ENCODE data around the gene LRBA. TPM values are rescaled to one million over a fixed set of nuclear protein-coding genes. Genes with fewer than 3 reads are reported as not detected.

Gene LRBA
- total RNA-seq, 1 donor from 2014 or later: 66.2 TPM

- Mint-ChIP-seq H3K9me3 (no peaks in the 10 kb centered on the region), H3K4me1 (peaks cover 2% of the 10 kb centered on the region), H3K27ac (no peak overlapping the region), H3K4me3 (no peak overlapping the region), H3K27me3 (ENCODE audit: low read depth) (no peaks in the 10 kb centered on the region), H3K36me3 (peaks cover 4% of the 10 kb centered on the region)
- TF ChIP-seq CTCF (IDR thresholded peaks at IDR 0.05; ENCODE audit: unreplicated experiment): no peak
- DNase-seq (ENCODE audit: low spot score in 2 of 2, unreplicated experiment in 2 of 2): no peak
Observed at GRCh38 chr4:150862829-150863228, 152.3 kb downstream of the LRBA start.

GRCh38 chr4:150859453-150859852, 155.6 kb downstream of the LRBA start:
- no peaks in the 10 kb centered on the region for H3K9me3 Mint-ChIP-seq
- H3K4me1 Mint-ChIP-seq: peaks cover 2% of the 10 kb centered on the region
- H3K27me3 Mint-ChIP-seq (ENCODE audit: low read depth): no peaks in the 10 kb centered on the region
- DNase-seq (ENCODE audit: low spot score in 2 of 2, unreplicated experiment in 2 of 2): no peak
- no peak overlapping the region for H3K4me3 Mint-ChIP-seq
- no peak overlapping the region for H3K27ac Mint-ChIP-seq
- TF ChIP-seq CTCF (IDR thresholded peaks at IDR 0.05; ENCODE audit: unreplicated experiment): no peak
- peaks cover 3% of the 10 kb centered on the region for H3K36me3 Mint-ChIP-seq

- Mint-ChIP-seq H3K27ac (no peak overlapping the region), H3K9me3 (no peaks in the 10 kb centered on the region), H3K4me3 (no peak overlapping the region), H3K36me3 (peaks cover 16% of the 10 kb centered on the region), H3K4me1 (peaks cover 13% of the 10 kb centered on the region), H3K27me3 (ENCODE audit: low read depth) (no peaks in the 10 kb centered on the region)
- TF ChIP-seq CTCF (IDR thresholded peaks at IDR 0.05; ENCODE audit: unreplicated experiment): no peak
- DNase-seq (ENCODE audit: low spot score in 2 of 2, unreplicated experiment in 2 of 2): no peak
Observed at GRCh38 chr4:150855981-150856510, 159.0 kb downstream of the LRBA start.

GRCh38 chr4:150854600-150854999, 160.5 kb downstream of the LRBA start:
- TF ChIP-seq CTCF (IDR thresholded peaks at IDR 0.05; ENCODE audit: unreplicated experiment): no peak
- H3K4me1 Mint-ChIP-seq: peaks cover 13% of the 10 kb centered on the region

GRCh38 chr4:150853882-150854281, 161.2 kb downstream of the LRBA start:
- H3K36me3 Mint-ChIP-seq: peaks cover 20% of the 10 kb centered on the region
- peaks cover 16% of the 10 kb centered on the region for H3K4me1 Mint-ChIP-seq
- TF ChIP-seq CTCF (IDR thresholded peaks at IDR 0.05; ENCODE audit: unreplicated experiment): no peak
- H3K4me3 Mint-ChIP-seq: no peak overlapping the region
- no peak overlapping the region for H3K27ac Mint-ChIP-seq
- no peak for DNase-seq (ENCODE audit: low spot score in 2 of 2, unreplicated experiment in 2 of 2)
- no peaks in the 10 kb centered on the region for H3K9me3 Mint-ChIP-seq
- H3K27me3 Mint-ChIP-seq (ENCODE audit: low read depth): no peaks in the 10 kb centered on the region

More at GRCh38 chr4:150854600-150854999, 160.5 kb downstream of the LRBA start:
- no peak overlapping the region for H3K27ac Mint-ChIP-seq
- no peaks in the 10 kb centered on the region for H3K27me3 Mint-ChIP-seq (ENCODE audit: low read depth)
- no peak overlapping the region for H3K4me3 Mint-ChIP-seq
- peaks cover 19% of the 10 kb centered on the region for H3K36me3 Mint-ChIP-seq
- H3K9me3 Mint-ChIP-seq: no peaks in the 10 kb centered on the region
- DNase-seq (ENCODE audit: low spot score in 2 of 2, unreplicated experiment in 2 of 2): no peak

- H3K4me3 Mint-ChIP-seq: no peak overlapping the region
- H3K27me3 Mint-ChIP-seq (ENCODE audit: low read depth): no peaks in the 10 kb centered on the region
- peak overlapping the region; percentile 32 for H3K27ac Mint-ChIP-seq
- no peaks in the 10 kb centered on the region for H3K9me3 Mint-ChIP-seq
- peaks cover 28% of the 10 kb centered on the region for H3K36me3 Mint-ChIP-seq
- DNase-seq (ENCODE audit: low spot score in 2 of 2, unreplicated experiment in 2 of 2): no peak
- no peak for TF ChIP-seq CTCF (IDR thresholded peaks at IDR 0.05; ENCODE audit: unreplicated experiment)
- peaks cover 19% of the 10 kb centered on the region for H3K4me1 Mint-ChIP-seq
Observed at GRCh38 chr4:150852216-150852615, 162.9 kb downstream of the LRBA start.
